Keratinocyte (primary cell): ENCODE data around the gene PVALB. TPM values are rescaled to one million over a fixed set of nuclear protein-coding genes. Genes with fewer than 3 reads are reported as not detected.

Experiments
- DNase-seq: peaks from one replicate; pipeline ENCODE4 v3.0.0-alpha.2; 2011; ENCODE audit warnings: low read depth, missing footprints, low spot score
- FAIRE-seq: peaks from 2 replicates; lab custom pipeline; 2011; peaks lifted over from hg19 to GRCh38; lab: Jason Lieb, UNC
- H2AFZ ChIP-seq: 2 replicates; pipeline ENCODE4 v1.6.0; 2012; ENCODE audit warnings: low read length, control low read depth, inconsistent platforms; ENCODE audit not compliant: control insufficient read depth
- H3K27ac ChIP-seq: 2 replicates; pipeline ENCODE4 v1.5.1; 2011; ENCODE audit warnings: low read length; ENCODE audit not compliant: control insufficient read depth, insufficient read depth
- H3K27me3 ChIP-seq: 3 replicates; pipeline ENCODE4 v1.6.0; 2011; ENCODE audit warnings: low read length; ENCODE audit not compliant: control insufficient read depth, insufficient read depth; ENCODE audit errors: extremely low read depth
- H3K36me3 ChIP-seq, 2 experiments: 2 replicates in 1 of 2; 3 replicates in 1 of 2; pipeline ENCODE4 v1.5.1; 2011; ENCODE audit warnings: low read length in 2 of 2, mild to moderate bottlenecking in 1 of 2; ENCODE audit not compliant: control insufficient read depth in 2 of 2, insufficient read depth in 2 of 2; ENCODE audit errors: extremely low read depth in 1 of 2
- H3K4me1 ChIP-seq: 3 replicates; pipeline ENCODE4 v1.5.1; 2011; ENCODE audit warnings: low read length; ENCODE audit not compliant: control insufficient read depth, insufficient read depth; ENCODE audit errors: extremely low read depth
- H3K4me2 ChIP-seq: 3 replicates; pipeline ENCODE4 v1.6.0; 2011; ENCODE audit warnings: low read depth, low read length; ENCODE audit not compliant: control insufficient read depth, insufficient read depth; ENCODE audit errors: extremely low read depth
- H3K4me3 ChIP-seq, 3 experiments: fragments of 200-600 bp in 1 of 3; sonication (generic) in 1 of 3; 2 replicates in 2 of 3; 3 replicates in 1 of 3; pipeline ENCODE4 v1.5.1; 2011 to 2016; ENCODE audit warnings: low read length in 3 of 3, mild to moderate bottlenecking in 3 of 3, control low read depth in 2 of 3, inconsistent platforms in 1 of 3, low read depth in 1 of 3, mixed read lengths in 1 of 3, mixed run types in 1 of 3, moderate library complexity in 1 of 3; ENCODE audit not compliant: control insufficient read depth in 2 of 3, insufficient read depth in 2 of 3; ENCODE audit errors: extremely low read depth in 1 of 3
- H3K79me2 ChIP-seq: 2 replicates; pipeline ENCODE4 v1.6.0; 2012; ENCODE audit warnings: low read length; ENCODE audit not compliant: control insufficient read depth, insufficient read depth
- H3K9ac ChIP-seq: 3 replicates; pipeline ENCODE4 v1.6.0; 2011; ENCODE audit warnings: low read length; ENCODE audit not compliant: control insufficient read depth, insufficient read depth; ENCODE audit errors: extremely low read depth
- H3K9me1 ChIP-seq: 3 replicates; pipeline ENCODE4 v1.6.0; 2011; ENCODE audit warnings: low read length; ENCODE audit not compliant: control insufficient read depth, insufficient read depth; ENCODE audit errors: extremely low read depth
- H3K9me3 ChIP-seq: 2 replicates; pipeline ENCODE4 v1.5.1; 2012; ENCODE audit warnings: low read depth, low read length; ENCODE audit not compliant: control insufficient read depth
- H4K20me1 ChIP-seq: 3 replicates; pipeline ENCODE4 v1.6.0; 2011; ENCODE audit warnings: low read length; ENCODE audit not compliant: control insufficient read depth, insufficient read depth; ENCODE audit errors: extremely low read depth
- EZH2 ChIP-seq: IDR thresholded peaks from one replicate; pipeline ENCODE4 v1.6.1; 2012; ENCODE audit warnings: inconsistent platforms, mild to moderate bottlenecking, low read length, moderate library complexity
- dilution Hi-C: fragments of 300-500 bp; cut with MboI; formaldehyde crosslinking; loops from one replicate; pipeline ENCODE4 v1.7.0; 2020; ENCODE audit warnings: low sequenced_read_pairs; ENCODE audit not compliant: extremely low pct_ligation_motif_present
- polyA plus RNA-seq, 5 experiments: library from polyadenylated mRNA; depleted of rRNA in 3 of 5; stranded (reverse) in 3 of 5; stranded (forward) in 1 of 5; unstranded in 1 of 5; fragments of >200 nt; gene quantifications; 1 replicate in 1 of 5; 2 replicates in 3 of 5; 3 replicates in 1 of 5; pipeline versions ENCODE4 v1.2.1 to v1.2.3, GENCODE V29; 2011 to 2012; ENCODE audit warnings: missing spikeins in 2 of 5, low read depth in 1 of 5, low replicate concordance in 1 of 5
- TF ChIP-seq, protein P1 (sequence below), 3 experiments: IDR thresholded peaks in 1 of 3; conservative IDR thresholded peaks in 1 of 3; optimal IDR thresholded peaks in 1 of 3; 2 replicates in 2 of 3; 3 replicates in 1 of 3; pipeline versions ENCODE3 to v1.5.1; 2011; ENCODE audit warnings: low read length in 3 of 3, mild to moderate bottlenecking in 3 of 3, moderate library complexity in 2 of 3, control low read depth in 1 of 3, inconsistent platforms in 1 of 3; ENCODE audit not compliant: insufficient read depth in 2 of 3; ENCODE audit errors: extremely low read depth in 1 of 3

Gene PVALB
- polyA plus RNA-seq, 1 donor (not counting 4 experiments of a cell fraction or from before 2014, with no cell fraction given), result not detected

DNA sequence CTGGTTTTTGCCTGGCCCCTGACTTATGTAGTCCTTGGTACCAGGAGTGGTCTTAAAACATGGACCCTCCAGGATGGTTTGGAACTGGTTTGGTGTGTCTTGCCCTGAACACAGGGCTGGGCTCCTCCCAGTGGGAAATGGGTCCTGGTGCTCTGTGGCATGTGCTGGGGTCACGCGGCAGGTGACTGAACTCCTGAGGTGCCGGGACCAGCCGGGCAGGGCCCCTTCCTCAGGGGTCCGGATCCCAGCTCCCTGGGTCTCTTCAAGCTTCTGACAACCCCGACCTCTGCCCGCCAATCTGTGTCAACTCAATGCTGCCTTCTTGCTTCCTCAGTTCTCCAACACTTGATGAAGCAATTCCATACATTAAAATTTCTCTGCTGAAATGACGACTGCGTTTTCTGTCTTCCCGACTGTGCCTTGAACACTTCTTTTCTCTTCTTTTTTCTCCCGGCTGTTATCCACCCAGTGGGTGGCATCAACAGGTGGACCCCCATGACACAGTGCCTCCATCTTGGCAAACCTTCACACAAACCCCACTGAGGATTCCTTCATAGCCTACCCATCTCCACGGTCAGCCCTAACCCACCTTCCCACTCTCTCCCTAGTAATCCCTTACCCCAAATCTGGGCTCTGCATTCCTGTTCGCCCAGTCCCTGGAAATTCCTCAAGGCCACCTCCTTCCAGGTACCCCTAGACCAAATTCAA is 45.3 kb downstream of the PVALB start:
- Histone ChIP-seq H3K27ac (no peak overlapping the region), H3K27me3 (no peaks in the 10 kb centered on the region), H3K4me1 (peaks cover 8% of the 10 kb centered on the region), H3K9me1 (peaks cover 4% of the 10 kb centered on the region), H3K36me3 (no peaks in the 10 kb centered on the region), H4K20me1 (no peaks in the 10 kb centered on the region), H3K9me3 (no peaks in the 10 kb centered on the region), H3K4me3 (no peak overlapping the region), H3K79me2 (peaks cover 4% of the 10 kb centered on the region), H3K9ac (no peak overlapping the region), H3K4me2 (no peak overlapping the region), H2AFZ (no peak overlapping the region)
- DNase-seq (no peak), FAIRE-seq (no peak)
- dilution Hi-C loops, result loop anchor here (10.0 kb wide), 1 partner anchor 63 kb away; no protein-coding TSS in a partner anchor
- TF ChIP-seq, protein P1, sequence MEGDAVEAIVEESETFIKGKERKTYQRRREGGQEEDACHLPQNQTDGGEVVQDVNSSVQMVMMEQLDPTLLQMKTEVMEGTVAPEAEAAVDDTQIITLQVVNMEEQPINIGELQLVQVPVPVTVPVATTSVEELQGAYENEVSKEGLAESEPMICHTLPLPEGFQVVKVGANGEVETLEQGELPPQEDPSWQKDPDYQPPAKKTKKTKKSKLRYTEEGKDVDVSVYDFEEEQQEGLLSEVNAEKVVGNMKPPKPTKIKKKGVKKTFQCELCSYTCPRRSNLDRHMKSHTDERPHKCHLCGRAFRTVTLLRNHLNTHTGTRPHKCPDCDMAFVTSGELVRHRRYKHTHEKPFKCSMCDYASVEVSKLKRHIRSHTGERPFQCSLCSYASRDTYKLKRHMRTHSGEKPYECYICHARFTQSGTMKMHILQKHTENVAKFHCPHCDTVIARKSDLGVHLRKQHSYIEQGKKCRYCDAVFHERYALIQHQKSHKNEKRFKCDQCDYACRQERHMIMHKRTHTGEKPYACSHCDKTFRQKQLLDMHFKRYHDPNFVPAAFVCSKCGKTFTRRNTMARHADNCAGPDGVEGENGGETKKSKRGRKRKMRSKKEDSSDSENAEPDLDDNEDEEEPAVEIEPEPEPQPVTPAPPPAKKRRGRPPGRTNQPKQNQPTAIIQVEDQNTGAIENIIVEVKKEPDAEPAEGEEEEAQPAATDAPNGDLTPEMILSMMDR (optimal IDR thresholded peaks at IDR 0.05 in 1 of 3, IDR thresholded peaks at IDR 0.05 in 1 of 3, conservative IDR thresholded peaks at IDR 0.05 in 1 of 3; ENCODE audit: extremely low read depth in 1 of 3, insufficient read depth in 2 of 3, low read length in 3 of 3), result no peak
- TF ChIP-seq EZH2, result no peak

DNA sequence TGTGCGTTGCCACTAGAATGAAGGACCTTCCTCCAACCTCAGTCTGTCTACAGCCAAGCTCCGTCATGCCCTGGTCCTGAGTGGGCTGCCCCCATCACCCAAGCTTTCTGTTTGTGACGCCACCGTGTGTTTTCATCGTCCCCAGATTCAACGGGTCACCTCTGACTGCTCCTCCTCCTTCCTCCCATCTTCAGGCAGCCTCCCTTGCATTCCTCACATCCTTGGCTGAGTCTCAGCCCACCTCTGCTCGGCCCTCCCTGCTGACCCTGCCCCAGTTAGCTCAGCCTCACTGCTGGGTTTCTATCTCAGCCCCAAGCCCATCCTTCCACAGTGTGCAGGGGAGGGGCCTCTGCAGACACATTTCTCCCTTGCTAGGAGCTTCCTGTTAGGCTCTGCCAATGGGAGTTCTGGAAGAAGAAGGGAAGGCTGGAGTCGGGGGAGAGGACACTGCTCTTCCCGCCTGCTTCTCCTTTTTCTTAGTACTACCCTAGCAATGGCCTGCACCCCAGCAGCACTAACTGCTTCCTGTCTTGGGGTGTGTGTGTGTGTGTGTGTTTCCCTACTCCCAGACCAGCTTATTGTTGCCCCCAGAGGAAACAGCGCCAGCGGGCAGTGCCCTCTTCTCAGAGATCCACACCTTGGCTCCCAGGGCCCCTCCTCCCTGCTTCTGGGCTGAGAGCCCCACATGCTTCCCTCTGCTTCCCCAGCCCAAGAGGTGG is 46.2 kb downstream of the PVALB start:
- Histone ChIP-seq H3K27ac (no peak overlapping the region), H3K9me1 (peaks cover 4% of the 10 kb centered on the region), H3K4me2 (no peak overlapping the region), H3K9me3 (no peaks in the 10 kb centered on the region), H4K20me1 (no peaks in the 10 kb centered on the region), H2AFZ (no peak overlapping the region), H3K79me2 (peaks cover 4% of the 10 kb centered on the region), H3K27me3 (no peaks in the 10 kb centered on the region), H3K4me1 (peaks cover 7% of the 10 kb centered on the region), H3K9ac (no peak overlapping the region), H3K36me3 (no peaks in the 10 kb centered on the region), H3K4me3 (no peak overlapping the region)
- dilution Hi-C loops, result loop anchor here (10.0 kb wide), 1 partner anchor 64 kb away; no protein-coding TSS in a partner anchor
- FAIRE-seq (no peak), DNase-seq (no peak)
- TF ChIP-seq EZH2, result no peak
- TF ChIP-seq, protein P1 (optimal IDR thresholded peaks at IDR 0.05 in 1 of 3, IDR thresholded peaks at IDR 0.05 in 1 of 3, conservative IDR thresholded peaks at IDR 0.05 in 1 of 3; ENCODE audit: extremely low read depth in 1 of 3, insufficient read depth in 2 of 3, low read length in 3 of 3), result no peak
